T-helper 2 cell (primary cell): ENCODE data around the gene ZNF423.

Source experiments
- DNase-seq, 5 experiments: peaks; one replicate each; pipeline versions ENCODE4 v3.0.0 to v3.0.0-alpha.2; 2012 to 2022

Gene ZNF423

GRCh38 chr16:49499869-49500610, 355.9 kb downstream of the ZNF423 start:
- no peak for DNase-seq

GRCh38 chr16:49499414-49499785, 356.5 kb downstream of the ZNF423 start:
- DNase-seq: no peak

- DNase-seq: no peak
Observed at GRCh38 chr16:49498666-49499413, 357.1 kb downstream of the ZNF423 start.

- no peak for DNase-seq
Observed at GRCh38 chr16:49498264-49498663, 357.6 kb downstream of the ZNF423 start.

- no peak for DNase-seq
Observed at GRCh38 chr16:49497466-49497865, 358.4 kb downstream of the ZNF423 start.

- no peak for DNase-seq
Observed at GRCh38 chr16:49496656-49497055, 359.3 kb downstream of the ZNF423 start.

- no peak for DNase-seq
Observed at GRCh38 chr16:49495596-49496355, 360.1 kb downstream of the ZNF423 start.

- DNase-seq: no peak
Observed at GRCh38 chr16:49494891-49495566, 360.9 kb downstream of the ZNF423 start.

- DNase-seq: no peak
Observed at GRCh38 chr16:49494474-49494873, 361.4 kb downstream of the ZNF423 start.

GRCh38 chr16:49493836-49494235, 362.1 kb downstream of the ZNF423 start:
- no peak for DNase-seq

- DNase-seq: no peak
Observed at GRCh38 chr16:49492896-49493626, 362.9 kb downstream of the ZNF423 start.

- peak in 2 of 5 experiments; percentile 5 to 10 for DNase-seq
Observed at GRCh38 chr16:49491771-49492761, 363.8 kb downstream of the ZNF423 start.

- no peak for DNase-seq
Observed at GRCh38 chr16:49491106-49491670, 364.7 kb downstream of the ZNF423 start.

- no peak for DNase-seq
Observed at GRCh38 chr16:49490321-49490705, 365.6 kb downstream of the ZNF423 start.

GRCh38 chr16:49489686-49490320, 366.1 kb downstream of the ZNF423 start:
- DNase-seq: no peak

GRCh38 chr16:49488740-49489525, 367.0 kb downstream of the ZNF423 start:
- no peak for DNase-seq

- no peak for DNase-seq
Observed at GRCh38 chr16:49488336-49488735, 367.6 kb downstream of the ZNF423 start.

GRCh38 chr16:49487746-49488145, 368.2 kb downstream of the ZNF423 start:
- no peak for DNase-seq

GRCh38 chr16:49486400-49486799, 369.5 kb downstream of the ZNF423 start:
- DNase-seq: no peak
